ENCODE measurements around the gene FABP3.

Gene FABP3

GRCh38 chr1:31409946-31410858, 37.3 kb upstream of the FABP3 start:
- ATAC-seq (replicated peaks) (no peak), DNase-seq (no peak)
- no peak overlapping the region for H3K27ac Mint-ChIP-seq
- H3K9me3 Mint-ChIP-seq, result no peaks in the 10 kb centered on the region
- H3K27me3 Mint-ChIP-seq, result peaks cover 51 to 61% of the 10 kb centered on the region in 2 donors
- H3K4me1 Mint-ChIP-seq, result peaks cover 12 to 14% of the 10 kb centered on the region in 2 donors
- H3K36me3 Mint-ChIP-seq, result no peaks in the 10 kb centered on the region
- no peak overlapping the region for H3K4me3 Mint-ChIP-seq

GRCh38 chr1:31408788-31409318, 36.0 kb upstream of the FABP3 start:
- no peak for DNase-seq
- H3K27ac Mint-ChIP-seq, result no peak overlapping the region
- no peak overlapping the region for H3K4me3 Mint-ChIP-seq
- H3K36me3 Mint-ChIP-seq, result no peaks in the 10 kb centered on the region
- no peak for ATAC-seq (replicated peaks)
- H3K27me3 Mint-ChIP-seq, result peaks cover 39 to 52% of the 10 kb centered on the region in 2 donors
- H3K9me3 Mint-ChIP-seq, result no peaks in the 10 kb centered on the region
- H3K4me1 Mint-ChIP-seq, result peaks cover 10 to 12% of the 10 kb centered on the region in 2 donors

GRCh38 chr1:31407029-31407626, 34.3 kb upstream of the FABP3 start:
- Mint-ChIP-seq H3K36me3 (peaks cover 0 to 2% of the 10 kb centered on the region in 2 donors), H3K27me3 (peaks cover 30 to 47% of the 10 kb centered on the region in 2 donors), H3K9me3 (peaks cover 0 to 2% of the 10 kb centered on the region in 2 donors), H3K4me1 (peaks cover 2 to 4% of the 10 kb centered on the region in 2 donors), H3K27ac (no peak overlapping the region), H3K4me3 (no peak overlapping the region)
- ATAC-seq (replicated peaks), result no peak
- no peak for DNase-seq

GRCh38 chr1:31405578-31406245, 32.8 kb upstream of the FABP3 start:
- peaks cover 0 to 2% of the 10 kb centered on the region in 2 donors for H3K36me3 Mint-ChIP-seq
- no peaks in the 10 kb centered on the region for H3K4me1 Mint-ChIP-seq
- H3K9me3 Mint-ChIP-seq, result peaks cover 0 to 2% of the 10 kb centered on the region in 2 donors
- DNase-seq (no peak), ATAC-seq (replicated peaks) (no peak)
- peaks cover 19 to 33% of the 10 kb centered on the region in 2 donors for H3K27me3 Mint-ChIP-seq
- no peak overlapping the region for H3K4me3 Mint-ChIP-seq
- no peak overlapping the region for H3K27ac Mint-ChIP-seq

GRCh38 chr1:31401241-31401640, 28.4 kb upstream of the FABP3 start:
- peak in 1 of 2 donors; percentile 25 for ATAC-seq (replicated peaks)
- H3K4me3 Mint-ChIP-seq, result no peak overlapping the region
- DNase-seq, result no peak
- H3K27ac Mint-ChIP-seq, result no peak overlapping the region
- no peaks in the 10 kb centered on the region for H3K4me1 Mint-ChIP-seq
- H3K27me3 Mint-ChIP-seq, result peaks cover 0 to 9% of the 10 kb centered on the region in 2 donors
- peaks cover 0 to 2% of the 10 kb centered on the region in 2 donors for H3K36me3 Mint-ChIP-seq
- H3K9me3 Mint-ChIP-seq, result peaks cover 0 to 2% of the 10 kb centered on the region in 2 donors

- ATAC-seq (replicated peaks), result no peak
- Mint-ChIP-seq H3K27ac (no peak overlapping the region), H3K4me1 (no peaks in the 10 kb centered on the region), H3K9me3 (peaks cover 0 to 2% of the 10 kb centered on the region in 2 donors), H3K27me3 (peaks cover 0 to 9% of the 10 kb centered on the region in 2 donors), H3K4me3 (no peak overlapping the region), H3K36me3 (peaks cover 0 to 2% of the 10 kb centered on the region in 2 donors)
- no peak for DNase-seq
Observed at GRCh38 chr1:31400393-31400792, 27.5 kb upstream of the FABP3 start.

GRCh38 chr1:31399976-31400375, 27.1 kb upstream of the FABP3 start:
- Mint-ChIP-seq H3K4me3 (no peak overlapping the region), H3K27me3 (peaks cover 0 to 9% of the 10 kb centered on the region in 2 donors), H3K4me1 (peaks cover 2 to 4% of the 10 kb centered on the region in 2 donors), H3K9me3 (peaks cover 0 to 2% of the 10 kb centered on the region in 2 donors), H3K36me3 (peaks cover 0 to 2% of the 10 kb centered on the region in 2 donors), H3K27ac (no peak overlapping the region)
- DNase-seq (no peak), ATAC-seq (replicated peaks) (no peak)

- ATAC-seq (replicated peaks), result no peak
- no peak overlapping the region for H3K4me3 Mint-ChIP-seq
- DNase-seq, result no peak
- no peak overlapping the region for H3K27ac Mint-ChIP-seq
- H3K4me1 Mint-ChIP-seq, result peaks cover 9 to 12% of the 10 kb centered on the region in 2 donors
- no peaks in the 10 kb centered on the region for H3K9me3 Mint-ChIP-seq
- H3K27me3 Mint-ChIP-seq, result no peaks in the 10 kb centered on the region
- H3K36me3 Mint-ChIP-seq, result no peaks in the 10 kb centered on the region
Observed at GRCh38 chr1:31398246-31398645, 25.4 kb upstream of the FABP3 start.

- no peak for DNase-seq
- Mint-ChIP-seq H3K4me3 (no peak overlapping the region), H3K27ac (no peak overlapping the region), H3K9me3 (no peaks in the 10 kb centered on the region), H3K27me3 (no peaks in the 10 kb centered on the region), H3K36me3 (no peaks in the 10 kb centered on the region), H3K4me1 (peaks cover 9 to 12% of the 10 kb centered on the region in 2 donors)
- ATAC-seq (replicated peaks), result no peak
Observed at GRCh38 chr1:31397360-31398095, 24.7 kb upstream of the FABP3 start.

GRCh38 chr1:31396633-31397351, 23.9 kb upstream of the FABP3 start:
- Mint-ChIP-seq H3K27ac (no peak overlapping the region), H3K27me3 (no peaks in the 10 kb centered on the region), H3K4me1 (peaks cover 9 to 12% of the 10 kb centered on the region in 2 donors), H3K4me3 (no peak overlapping the region), H3K9me3 (no peaks in the 10 kb centered on the region), H3K36me3 (no peaks in the 10 kb centered on the region)
- DNase-seq, result no peak
- no peak for ATAC-seq (replicated peaks)

- Mint-ChIP-seq H3K27me3 (no peaks in the 10 kb centered on the region), H3K36me3 (no peaks in the 10 kb centered on the region), H3K4me1 (peaks cover 9 to 12% of the 10 kb centered on the region in 2 donors), H3K9me3 (no peaks in the 10 kb centered on the region), H3K4me3 (peak overlapping the region; percentile 85 to 88), H3K27ac (peak overlapping the region; percentile 75)
- DNase-seq (peak; percentile 64), ATAC-seq (replicated peaks) (peak; percentile 94 to 96)
Observed at GRCh38 chr1:31394584-31395193, 21.8 kb upstream of the FABP3 start.

- Mint-ChIP-seq H3K36me3 (no peaks in the 10 kb centered on the region), H3K4me1 (peaks cover 9 to 12% of the 10 kb centered on the region in 2 donors), H3K9me3 (no peaks in the 10 kb centered on the region), H3K4me3 (no peak overlapping the region), H3K27me3 (peaks cover 2 to 3% of the 10 kb centered on the region in 2 donors), H3K27ac (no peak overlapping the region)
- no peak for ATAC-seq (replicated peaks)
- DNase-seq, result no peak
Observed at GRCh38 chr1:31393463-31393862, 20.6 kb upstream of the FABP3 start.

GRCh38 chr1:31390071-31390470, 17.2 kb upstream of the FABP3 start:
- Mint-ChIP-seq H3K9me3 (no peaks in the 10 kb centered on the region), H3K27me3 (peaks cover 29 to 35% of the 10 kb centered on the region in 2 donors), H3K4me1 (peaks cover 8 to 9% of the 10 kb centered on the region in 2 donors), H3K36me3 (no peaks in the 10 kb centered on the region), H3K27ac (no peak overlapping the region), H3K4me3 (no peak overlapping the region)
- DNase-seq, result no peak
- ATAC-seq (replicated peaks), result no peak

Data from stimulated activated naive B cell treated with anti-CD40 and anti-IgM and Interleukin-4, amounts not matched to agents 10 μg/mL and 1 μg/mL and 100 μg/mL, for 72 hours (primary cell).